PC-3 (cell line): ENCODE data around the gene ABCA2. TPM values are rescaled to one million over a fixed set of nuclear protein-coding genes. Genes with fewer than 3 reads are reported as not detected.
A peak's percentile ranks its signal among the peaks of the same experiment; 100 is the strongest.
"Not testable (repeated sequence)": the region's sequence is repeated elsewhere in the genome, so short reads cannot be mapped to it uniquely, and the experiment has no call there.

Experiments
- ATAC-seq: fragments of 200-7000 bp; cut with Tn5 transposase; 2 replicates; pipeline ENCODE4 v1.9.1; 2020; ENCODE audit warnings: mild to moderate bottlenecking, moderate library complexity
- BruUV-seq: library from RNA; stranded (reverse); fragments of 400-500 nt; replicated peaks from 2 replicates; lab custom pipeline; 2021; lab: Mats Ljungman, UMichigan
- CTCF ChIA-PET: fragments of 300-600 bp; sonication (Branson Sonifier 250); formaldehyde crosslinking; loops from one replicate; lab custom pipeline; 2022; ENCODE audit warnings: antibody characterized with exemption; lab: Charles Lee
- POLR2A ChIA-PET: fragments of 300-600 bp; sonication (Branson Sonifier 250); formaldehyde crosslinking; loops from one replicate; lab custom pipeline; 2022; ENCODE audit warnings: antibody characterized with exemption; ENCODE audit not compliant: unreplicated experiment; lab: Charles Lee
- DNase-seq: peaks from one replicate; pipeline ENCODE4 v3.0.0-alpha.2; 2015
- H2AFZ ChIP-seq: fragments of 300-600 bp; sonication (generic); 2 replicates; pipeline ENCODE4 v1.6.0; 2016; ENCODE audit warnings: antibody characterized with exemption, low read length
- H3F3A ChIP-seq: fragments of 300-600 bp; sonication (generic); one replicate; pipeline ENCODE4 v1.6.0; 2017; ENCODE audit warnings: antibody characterized with exemption, low read length, control low read depth, mild to moderate bottlenecking; ENCODE audit not compliant: unreplicated experiment
- H3K27ac ChIP-seq: fragments of 300-600 bp; sonication (generic); 2 replicates; pipeline ENCODE4 v1.5.1; 2016; ENCODE audit warnings: mild to moderate bottlenecking, low read length
- H3K27me3 ChIP-seq: fragments of 300-600 bp; sonication (generic); 2 replicates; pipeline ENCODE4 v1.6.1; 2016; ENCODE audit warnings: low read length, mixed read lengths
- H3K36me3 ChIP-seq: fragments of 300-600 bp; sonication (generic); 2 replicates; pipeline ENCODE4 v1.6.1; 2016; ENCODE audit warnings: low read depth, mixed run types, low read length, mixed read lengths
- H3K4me1 ChIP-seq: fragments of 300-600 bp; sonication (generic); 2 replicates; pipeline ENCODE4 v1.5.1; 2016; ENCODE audit warnings: low read length; ENCODE audit not compliant: insufficient read depth
- H3K4me2 ChIP-seq: fragments of 300-600 bp; sonication (generic); 2 replicates; pipeline ENCODE4 v1.6.0; 2016; ENCODE audit warnings: low read length
- H3K4me3 ChIP-seq: fragments of 300-600 bp; sonication (generic); 2 replicates; pipeline ENCODE4 v1.5.1; 2016; ENCODE audit warnings: mild to moderate bottlenecking, low read length, mixed read lengths
- H3K79me2 ChIP-seq: fragments of 300-600 bp; sonication (generic); 2 replicates; pipeline ENCODE4 v1.6.1; 2017; ENCODE audit warnings: low read length, mixed read lengths
- H3K9ac ChIP-seq: fragments of 300-600 bp; sonication (generic); 2 replicates; pipeline ENCODE4 v1.6.0; 2016; ENCODE audit warnings: mild to moderate bottlenecking, low read length
- H3K9me2 ChIP-seq: fragments of 300-600 bp; sonication (generic); replicated peaks from 2 replicates; pipeline ENCODE4 v1.6.1; 2016; ENCODE audit warnings: mixed run types, low read length, mixed read lengths
- H3K9me3 ChIP-seq: fragments of 300-600 bp; sonication (generic); 2 replicates; pipeline ENCODE4 v1.6.1; 2016; ENCODE audit warnings: low read length, mixed read lengths
- H4K20me1 ChIP-seq: fragments of 300-600 bp; sonication (generic); 2 replicates; pipeline ENCODE4 v1.6.1; 2016; ENCODE audit warnings: low read length, mixed read lengths
- CTCF ChIP-seq: fragments of 300-600 bp; sonication (generic); conservative IDR thresholded peaks from 2 replicates; pipeline ENCODE4 v1.5.1; 2017; ENCODE audit warnings: antibody characterized with exemption, low read depth, mild to moderate bottlenecking, low read length
- EZH2 ChIP-seq: fragments of 300-600 bp; sonication (generic); IDR thresholded peaks from one replicate; pipeline ENCODE4 v1.6.1; 2017; ENCODE audit warnings: antibody characterized with exemption, mild to moderate bottlenecking, low read length; ENCODE audit not compliant: unreplicated experiment
- EZH2phosphoT487 ChIP-seq: fragments of 300-600 bp; sonication (generic); IDR thresholded peaks from 2 replicates; pipeline ENCODE4 v1.6.1; 2018; ENCODE audit warnings: mild to moderate bottlenecking, antibody characterized with exemption, low read length, borderline replicate concordance
- intact Hi-C: fragments of 100-400 bp; cut with micrococcal nuclease; formaldehyde crosslinking; loops from 2 replicates; pipeline ENCODE4 v1.9.0; 2023
- total RNA-seq: library from RNA; depleted of rRNA; stranded (reverse); fragments of >200 nt; gene quantifications from 2 replicates; pipeline ENCODE4 v1.2.3, GENCODE V29; 2014

ABCA2 gene
- total RNA-seq, 1 experiment from 2014 or later = 31.5 TPM

- Histone ChIP-seq H3K9ac (no peak overlapping the region), H3K27me3 (no peaks in the 10 kb centered on the region), H3K79me2 (no peaks in the 10 kb centered on the region), H3K9me2 (no peaks in the 10 kb centered on the region), H2AFZ (peak overlapping the region; percentile 72), H3K36me3 (no peaks in the 10 kb centered on the region), H3K27ac (no peak overlapping the region), H3K9me3 (no peaks in the 10 kb centered on the region), H3K4me2 (peak overlapping the region; percentile 75), H3F3A (no peaks in the 10 kb centered on the region), H3K4me1 (peaks cover 8% of the 10 kb centered on the region), H4K20me1 (no peaks in the 10 kb centered on the region), H3K4me3 (peak overlapping the region; percentile 57)
- intact Hi-C loops = loop anchor here (1.0 to 5.0 kb wide), 2 partner anchors 87 to 248 kb away; no protein-coding TSS in a partner anchor
- POLR2A ChIA-PET = interaction anchor here (0.6 kb wide), 1 partner anchor 87 kb away, joined by 3 read pairs; no protein-coding TSS in a partner anchor
- TF ChIP-seq EZH2phosphoT487 (no peak), CTCF (peak; percentile 83)
- CTCF ChIA-PET = interaction anchor here (0.5 to 2.0 kb wide), 8 partner anchors 12 to 180 kb away, joined by 3 to 17 read pairs (median 3); partner anchors contain the start of gene CLIC3
- DNase-seq (peak; percentile 78), ATAC-seq (peak; percentile 92)
- no TSS peak for BruUV-seq
Observed at GRCh38 chr9:137034709-137035506, 6.9 kb upstream of the ABCA2 start.

- Histone ChIP-seq H3K4me1 (peaks cover 9% of the 10 kb centered on the region), H3K36me3 (no peaks in the 10 kb centered on the region), H3F3A (no peaks in the 10 kb centered on the region), H3K9me3 (no peaks in the 10 kb centered on the region), H3K4me3 (peak overlapping the region; percentile 57), H3K27me3 (no peaks in the 10 kb centered on the region), H3K9ac (no peak overlapping the region), H3K79me2 (no peaks in the 10 kb centered on the region), H3K27ac (no peak overlapping the region), H3K9me2 (no peaks in the 10 kb centered on the region), H4K20me1 (no peaks in the 10 kb centered on the region), H3K4me2 (peak overlapping the region; percentile 75), H2AFZ (peak overlapping the region; percentile 72; the same call in 1 of the 2 replicates)
- POLR2A ChIA-PET = interaction anchor here (0.6 kb wide), 1 partner anchor 86 kb away, joined by 3 read pairs; no protein-coding TSS in a partner anchor
- ATAC-seq = 0 out of 2 replicates have a peak, but pooled peaks have one; percentile 3
- no peak for DNase-seq
- TF ChIP-seq EZH2 = no peak
- no peak for TF ChIP-seq CTCF
- TF ChIP-seq EZH2phosphoT487 = no peak
- CTCF ChIA-PET = interaction anchor here (0.6 to 2.0 kb wide), 5 partner anchors 13 to 179 kb away, joined by 3 to 17 read pairs (median 5); partner anchors contain the start of gene CLIC3
- intact Hi-C loops = no loop called here
- no TSS peak for BruUV-seq
Observed at GRCh38 chr9:137034039-137034708, 6.1 kb upstream of the ABCA2 start.

GRCh38 chr9:137033481-137033880 is 5.4 kb upstream of the ABCA2 start:
- BruUV-seq, intact Hi-C loops, H3K9me3 ChIP-seq, ATAC-seq, H2AFZ ChIP-seq, H4K20me1 ChIP-seq, CTCF ChIA-PET, H3K27me3 ChIP-seq, H3K4me2 ChIP-seq, H3K9ac ChIP-seq, DNase-seq, POLR2A ChIA-PET, H3F3A ChIP-seq, H3K27ac ChIP-seq, H3K9me2 ChIP-seq, H3K4me3 ChIP-seq, H3K36me3 ChIP-seq, H3K79me2 ChIP-seq: not testable (repeated sequence)
- peaks cover 14% of the 10 kb centered on the region for H3K4me1 ChIP-seq
